NCI-H345 (cell line): Measurements from ENCODE around the gene ZNF236.
A peak's percentile ranks its signal among the peaks of the same experiment; 100 is the strongest.
"Not testable (repeated sequence)": the region's sequence is repeated elsewhere in the genome, so short reads cannot be mapped to it uniquely, and the experiment has no call there.

Source experiments
- DNase-seq: peaks from one replicate; lab custom pipeline; 2025; lab: John Stamatoyannopoulos, UW

The ZNF236 gene

DNA sequence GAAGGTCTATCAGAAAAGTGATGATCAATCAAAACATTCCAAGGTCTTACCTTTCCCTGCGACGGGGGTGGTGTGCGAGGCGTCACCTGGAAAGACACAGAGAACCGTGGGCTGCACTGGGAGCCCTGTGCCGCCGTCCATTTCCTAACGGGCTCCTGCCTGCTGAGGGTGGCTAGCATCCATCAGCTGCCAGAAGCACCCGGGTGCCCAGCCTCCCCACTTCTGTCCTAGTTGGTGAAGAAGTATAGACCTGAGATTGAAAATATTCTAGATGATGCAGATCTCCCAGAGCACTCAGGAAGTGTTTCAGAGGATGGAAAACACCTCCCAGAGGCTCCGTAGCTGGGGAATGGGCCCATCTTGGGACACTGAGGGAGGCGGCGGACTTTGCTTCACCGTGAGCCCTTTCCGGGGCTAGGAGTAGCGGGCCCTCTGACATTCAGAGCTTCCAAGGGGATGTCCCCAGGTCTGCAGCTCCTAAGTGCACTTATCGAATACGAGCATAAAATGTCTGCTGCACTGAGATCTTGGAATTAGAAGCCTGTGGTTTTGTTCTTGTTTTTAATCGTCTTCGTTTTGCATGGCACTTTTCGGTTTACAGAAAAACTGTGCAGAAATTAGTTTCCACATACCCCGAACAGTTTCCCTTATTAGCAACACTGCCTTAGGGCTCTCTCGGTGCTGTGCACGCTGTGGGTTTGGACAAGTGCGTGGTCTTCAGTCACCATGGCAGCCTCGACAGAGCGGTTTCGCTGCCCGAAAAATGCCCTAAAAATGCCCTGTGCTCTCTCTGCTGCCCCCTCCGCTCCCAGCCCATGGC is 166.7 kb downstream of the ZNF236 start:
- no peak for DNase-seq

DNA sequence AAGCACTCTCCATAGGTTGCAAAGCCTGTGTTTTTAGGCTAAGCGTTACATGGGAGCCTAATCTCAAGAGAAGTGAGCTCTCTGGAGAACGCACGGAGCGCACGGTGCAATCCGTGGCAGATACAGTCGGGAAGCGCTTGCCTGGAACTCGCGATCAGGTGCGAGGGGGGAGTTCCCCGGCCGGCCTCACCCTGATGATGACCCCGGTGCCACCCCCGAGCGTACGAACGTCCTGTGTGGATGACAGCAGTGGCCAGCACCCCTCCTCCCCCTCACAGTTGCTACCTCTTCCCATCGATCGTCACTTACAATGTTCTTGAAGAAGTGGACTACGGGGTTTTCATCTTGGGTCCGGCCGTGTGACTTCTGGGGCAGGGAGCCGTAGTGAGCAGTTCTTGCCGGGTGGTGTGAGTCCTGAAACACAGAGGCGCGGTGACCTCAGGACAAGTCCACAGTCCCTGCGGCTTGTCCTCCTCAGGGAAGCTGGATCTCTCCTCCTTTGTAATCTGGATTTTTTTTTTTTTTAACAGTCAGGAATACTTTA is 167.4 kb downstream of the ZNF236 start:
- no peak for DNase-seq

DNA sequence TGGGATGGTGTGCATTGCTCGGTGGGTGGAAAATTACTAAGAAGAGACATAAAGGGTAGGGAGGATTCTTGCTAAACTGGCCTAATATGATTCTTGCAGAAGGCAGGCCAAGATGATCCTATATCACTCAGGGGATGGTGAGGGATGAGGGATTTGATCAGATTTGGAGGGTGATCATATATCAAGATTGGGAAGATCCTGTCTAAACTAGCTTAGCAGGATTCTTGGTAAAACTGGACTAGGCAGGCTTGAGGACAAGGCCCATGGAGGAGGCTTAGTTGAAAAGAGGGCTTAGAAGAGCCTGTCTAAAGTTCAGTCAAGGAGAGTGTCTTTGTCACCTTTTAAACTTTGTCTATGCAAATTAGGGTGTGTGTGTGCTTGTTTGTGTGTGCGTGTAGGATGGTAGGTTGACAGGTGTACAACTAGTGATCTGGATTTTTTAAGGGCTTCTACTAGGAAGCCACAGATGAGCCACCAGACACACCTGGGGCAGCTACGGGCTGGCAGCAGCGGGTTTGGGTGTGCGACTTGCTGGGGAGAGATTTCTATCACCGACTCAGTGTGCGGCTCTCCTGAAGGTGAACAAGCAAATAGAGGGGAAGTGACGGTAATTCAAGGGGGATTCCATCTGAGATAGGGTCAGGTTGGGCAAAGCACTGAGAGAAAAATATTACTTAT is 168.1 kb downstream of the ZNF236 start:
- not testable (repeated sequence) for DNase-seq

DNA sequence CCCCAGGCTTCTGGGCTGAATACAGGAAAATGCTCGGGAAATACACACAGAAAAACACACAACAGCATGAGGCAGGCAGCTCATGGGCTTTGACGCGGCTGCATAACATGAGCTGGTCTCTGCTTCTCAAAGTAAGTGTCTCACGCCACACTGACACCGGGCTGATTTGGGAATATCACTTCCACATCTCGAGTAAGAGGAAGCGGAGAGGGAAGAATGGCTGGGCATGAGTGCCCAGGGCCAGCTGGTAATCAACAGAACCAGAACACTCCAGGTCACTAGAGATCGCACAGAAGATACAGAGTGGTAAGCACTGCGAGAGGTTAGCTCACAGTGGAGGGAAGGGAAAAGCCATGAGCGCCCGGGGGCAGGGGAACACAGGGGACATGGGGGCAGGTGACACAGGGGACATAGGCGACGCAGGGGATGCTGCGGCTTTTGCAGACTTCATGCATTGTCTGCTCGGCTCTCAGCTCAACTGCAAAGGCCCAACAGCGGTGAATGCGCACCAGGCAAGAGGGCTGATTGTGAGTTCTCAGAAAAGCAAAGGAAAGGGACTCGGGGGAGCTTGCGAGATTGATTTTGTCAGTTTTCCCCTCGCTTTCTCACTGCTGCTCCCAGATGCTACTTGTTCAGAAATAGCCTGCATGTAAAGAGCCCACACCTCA is 168.8 kb downstream of the ZNF236 start:
- no peak for DNase-seq

DNA sequence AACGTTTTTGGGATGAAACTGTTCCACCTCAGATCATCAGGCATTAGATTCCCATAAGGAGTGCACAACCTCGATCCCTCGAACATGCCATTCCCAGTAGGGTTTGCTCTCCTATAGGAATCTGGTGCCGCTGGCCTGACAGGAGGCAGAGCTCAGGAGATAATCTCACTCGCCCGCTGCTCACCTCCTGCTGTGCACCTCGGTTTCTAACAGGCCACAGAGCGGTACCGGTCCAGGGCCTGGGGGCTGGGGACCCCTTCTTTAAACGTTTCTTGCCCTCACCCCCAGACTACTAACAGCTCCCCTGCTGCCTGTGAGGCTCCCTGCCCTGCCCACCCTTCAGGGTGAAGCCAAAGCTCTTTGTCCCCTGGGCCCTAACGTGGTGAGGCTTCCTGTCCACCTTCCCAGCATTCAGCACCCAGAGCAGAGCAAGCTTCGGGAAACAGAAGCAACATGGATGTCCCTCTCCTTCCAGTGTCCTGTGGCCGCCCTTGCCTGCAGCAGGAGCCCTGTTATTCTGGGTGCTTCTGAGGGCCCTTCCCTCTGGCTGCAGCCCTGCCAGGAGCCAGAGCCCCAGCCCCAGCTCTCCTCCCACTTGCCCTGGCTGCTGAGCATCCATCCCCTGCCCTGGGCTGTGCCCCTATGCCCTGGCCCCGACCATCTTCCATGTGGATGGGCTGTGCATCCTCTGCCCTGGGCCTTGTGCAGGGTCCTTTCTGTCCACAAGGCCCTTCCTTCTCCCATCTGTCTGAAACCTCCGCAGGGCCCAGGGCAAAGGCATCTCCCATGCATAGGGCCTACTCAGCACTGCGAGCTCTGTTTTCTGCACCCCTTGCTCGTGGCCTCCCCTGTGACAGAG is 170.1 kb downstream of the ZNF236 start:
- DNase-seq = no peak

DNA sequence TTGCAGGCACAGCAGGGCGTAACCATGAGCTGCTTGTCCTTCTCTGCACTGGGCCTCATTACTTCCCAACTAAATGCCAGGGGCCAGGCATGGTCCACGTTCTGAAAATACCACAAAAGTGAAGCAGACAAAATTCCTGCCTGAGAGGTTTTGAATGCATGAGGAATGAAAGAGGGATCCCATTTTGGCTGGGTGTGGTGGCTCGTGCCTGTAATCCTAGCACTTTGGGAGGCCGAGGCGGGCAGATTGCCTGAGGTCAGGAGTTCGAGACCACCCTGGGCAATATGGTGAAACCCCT is 170.7 kb downstream of the ZNF236 start:
- no peak for DNase-seq

DNA sequence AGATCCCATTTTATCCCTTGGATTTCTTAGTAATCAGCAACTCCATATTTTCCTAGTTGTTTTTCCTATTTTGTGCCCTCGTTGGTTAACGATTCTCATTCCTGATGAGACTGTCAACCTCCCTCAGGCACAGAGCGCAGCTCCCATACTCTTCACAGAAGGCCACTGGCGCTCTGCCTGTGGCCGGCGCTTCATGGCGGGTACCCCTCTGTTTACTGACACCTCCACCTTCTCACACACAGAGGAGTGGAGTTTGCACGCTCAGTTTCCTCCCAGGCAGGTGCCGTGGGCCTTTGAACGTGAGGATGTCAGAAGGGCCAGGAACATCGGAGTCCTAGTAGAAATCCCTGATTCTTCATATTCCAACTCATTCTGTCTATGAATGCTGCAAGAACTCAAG is 171.2 kb downstream of the ZNF236 start:
- DNase-seq = no peak

DNA sequence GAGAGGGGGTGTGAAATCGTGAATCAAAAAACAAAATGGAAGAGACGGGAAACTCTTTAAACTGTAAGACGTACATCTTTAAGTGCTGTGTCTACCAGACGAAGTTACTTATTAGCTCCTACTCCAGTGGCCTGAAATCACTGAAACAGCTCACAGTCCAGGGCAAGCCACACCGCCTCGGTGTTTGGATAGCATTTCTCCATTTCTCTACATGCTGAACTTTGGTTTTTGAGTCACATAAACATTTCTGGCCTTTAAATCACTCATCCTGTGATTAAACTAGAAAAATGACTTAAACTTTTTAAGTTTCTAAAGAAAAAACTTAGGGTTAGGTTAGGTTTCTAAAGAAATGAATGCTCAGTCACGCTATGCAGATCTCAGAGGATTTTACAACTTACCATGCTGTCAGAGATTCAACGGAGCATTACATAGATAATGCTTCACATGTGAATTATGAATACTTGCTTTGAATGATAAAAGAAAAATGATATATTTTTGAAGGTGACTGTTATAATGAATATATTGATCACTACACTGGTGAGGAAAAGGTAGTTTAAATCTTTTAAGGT is 171.8 kb downstream of the ZNF236 start:
- no peak for DNase-seq

DNA sequence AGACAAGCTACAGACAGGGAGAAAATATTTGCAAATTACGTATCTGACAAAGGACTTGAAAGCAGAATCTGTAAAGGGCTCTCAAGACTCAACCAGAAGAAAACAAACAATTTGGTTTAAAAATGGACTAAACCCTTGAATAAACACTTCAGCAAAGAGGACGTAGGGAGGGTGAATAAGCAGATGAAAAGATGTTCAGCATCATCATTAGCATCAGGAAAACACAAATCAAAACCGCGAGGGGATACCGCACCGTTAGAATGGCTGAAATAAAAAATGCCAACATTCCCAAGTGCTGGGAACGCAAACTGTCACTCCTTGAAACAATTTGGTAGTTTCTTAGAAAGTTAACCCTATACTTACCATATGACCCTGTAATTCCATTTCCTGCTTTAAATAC is 173.5 kb downstream of the ZNF236 start:
- no peak for DNase-seq

DNA sequence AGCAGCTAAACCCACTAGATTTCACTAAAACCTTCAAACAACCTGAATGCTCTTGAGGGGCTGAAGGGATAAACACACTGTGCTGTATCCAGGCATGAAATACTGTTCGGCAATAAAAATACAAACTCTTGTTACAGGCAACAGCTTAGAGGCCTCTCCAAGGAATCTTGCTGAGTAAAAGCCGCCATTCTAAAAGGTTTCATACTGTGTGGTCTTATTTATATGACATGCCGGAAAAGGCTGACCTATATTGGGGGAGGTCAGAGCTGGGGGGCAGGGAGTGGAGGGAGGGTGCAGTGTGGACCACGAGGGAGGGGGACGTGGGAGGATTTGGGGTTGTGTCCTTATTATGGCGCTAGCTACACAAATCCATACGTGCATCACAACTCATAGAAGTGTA is 174.1 kb downstream of the ZNF236 start:
- no peak for DNase-seq

DNA sequence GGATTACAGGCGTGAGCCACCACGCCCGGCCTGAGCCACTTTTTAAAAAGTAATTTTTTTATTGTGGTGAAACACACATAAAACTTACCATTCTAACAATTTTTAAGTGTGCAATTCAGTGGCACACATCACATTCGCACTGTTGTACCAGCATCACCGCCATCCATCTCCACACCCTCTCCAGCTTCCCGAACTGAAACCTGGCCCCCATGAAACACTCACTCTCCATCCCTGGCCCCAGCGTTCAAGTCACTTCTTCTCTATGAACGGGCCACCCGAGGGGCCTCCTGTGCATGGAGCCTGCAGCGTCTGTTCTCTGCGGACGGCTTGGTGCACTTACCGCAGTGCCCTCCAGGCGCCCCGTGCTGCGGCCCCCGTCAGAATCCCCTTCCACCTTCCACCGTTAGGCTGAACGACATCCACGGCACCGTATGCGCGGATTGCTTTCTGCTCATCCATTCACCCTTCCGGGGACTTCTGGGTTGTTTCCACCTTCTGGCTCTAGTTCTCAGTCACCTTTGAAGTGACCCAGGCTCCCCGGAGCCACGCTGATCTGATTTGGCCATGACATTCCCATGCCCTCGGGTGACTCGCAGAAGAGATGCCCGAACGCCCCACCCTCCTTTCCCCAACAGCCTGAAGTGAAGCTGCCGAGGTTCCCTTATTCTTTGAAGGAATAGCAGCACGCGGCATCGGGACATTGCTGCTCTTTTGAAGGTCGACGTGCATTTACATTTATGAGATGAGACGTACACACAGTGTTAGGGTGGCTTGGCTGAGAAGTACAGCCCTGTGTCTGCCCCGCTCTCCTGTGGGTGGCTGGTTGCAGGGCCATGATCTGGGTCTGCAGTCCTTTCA is 175.8 kb downstream of the ZNF236 start:
- DNase-seq = no peak

DNA sequence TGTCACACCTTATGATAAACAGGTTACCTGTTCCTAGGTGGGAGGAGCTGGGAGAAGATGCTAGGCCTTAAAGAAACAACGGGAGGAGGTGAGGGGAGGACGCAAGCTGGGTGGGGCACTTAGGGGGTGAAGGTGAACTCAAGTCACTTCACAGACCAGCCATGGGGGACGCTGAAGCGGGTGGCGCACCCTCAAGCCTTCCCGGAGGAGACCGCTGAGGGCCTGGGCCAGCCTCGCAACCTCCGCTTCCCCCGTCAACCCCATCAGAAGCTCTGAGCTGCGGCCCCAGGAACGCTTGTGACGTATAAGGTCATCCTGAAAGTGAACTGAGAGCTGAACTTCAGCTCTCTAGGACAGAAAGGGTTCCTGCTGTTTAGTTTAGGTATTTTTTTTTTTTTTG is 176.7 kb downstream of the ZNF236 start:
- DNase-seq = no peak

DNA sequence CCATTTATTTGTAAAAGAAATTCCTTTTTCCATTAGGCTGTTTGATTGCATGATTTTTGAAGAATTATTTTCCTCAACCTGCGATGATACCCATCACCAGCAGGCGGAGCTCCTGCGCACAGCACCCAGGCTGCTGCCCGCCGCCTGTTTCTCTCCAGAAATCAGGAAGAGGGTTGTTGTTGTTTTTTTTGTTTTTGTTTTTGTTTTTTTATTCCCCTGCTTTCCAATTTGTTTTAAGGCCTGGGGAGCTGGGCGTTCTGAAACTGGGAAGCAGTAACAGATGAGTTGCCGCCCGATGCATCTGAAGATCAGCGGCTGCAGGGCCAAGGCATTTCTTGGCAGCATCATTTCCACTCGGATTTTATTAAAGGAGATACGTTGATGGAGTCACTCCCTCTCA is 178.2 kb downstream of the ZNF236 start:
- DNase-seq = peak; percentile 51

DNA sequence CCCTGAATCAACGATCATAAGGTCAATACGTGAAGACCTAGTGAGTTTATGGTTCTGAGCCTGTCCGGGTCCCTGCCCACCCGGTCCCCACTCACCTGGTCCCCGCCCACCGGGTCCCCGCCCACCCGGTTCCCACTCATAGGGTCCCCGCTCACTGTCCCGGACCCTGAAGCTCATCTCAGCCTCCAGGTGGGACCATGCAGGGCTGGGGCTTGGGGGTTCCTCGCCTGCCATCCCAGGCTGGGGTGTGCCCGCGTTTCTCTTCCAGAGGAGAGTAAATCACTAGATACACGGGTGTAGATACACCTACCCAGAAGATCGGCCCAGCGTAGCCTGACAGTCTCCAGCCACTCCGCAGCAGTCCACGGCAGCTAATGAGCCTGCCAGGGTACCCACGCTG is 178.7 kb downstream of the ZNF236 start:
- no peak for DNase-seq

DNA sequence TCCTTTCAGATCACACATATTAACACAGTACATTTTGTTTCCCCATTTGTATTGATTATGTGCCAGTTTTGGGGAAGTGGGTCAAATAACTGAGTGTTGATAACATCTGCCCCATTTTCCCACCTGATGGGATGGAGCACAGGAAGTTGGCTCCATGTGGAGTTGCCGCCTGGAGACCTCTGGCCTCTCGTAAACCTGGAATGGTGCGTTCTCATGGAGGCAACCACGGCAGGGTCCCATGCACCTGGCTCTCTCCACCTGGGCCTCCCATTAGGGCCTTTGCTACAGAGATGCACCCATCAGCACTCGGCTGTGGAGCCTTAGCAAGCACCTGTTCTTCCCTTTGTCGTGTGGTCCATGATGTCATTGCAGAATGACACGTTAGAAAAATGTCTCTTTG is 179.6 kb downstream of the ZNF236 start:
- DNase-seq = peak; percentile 39

DNA sequence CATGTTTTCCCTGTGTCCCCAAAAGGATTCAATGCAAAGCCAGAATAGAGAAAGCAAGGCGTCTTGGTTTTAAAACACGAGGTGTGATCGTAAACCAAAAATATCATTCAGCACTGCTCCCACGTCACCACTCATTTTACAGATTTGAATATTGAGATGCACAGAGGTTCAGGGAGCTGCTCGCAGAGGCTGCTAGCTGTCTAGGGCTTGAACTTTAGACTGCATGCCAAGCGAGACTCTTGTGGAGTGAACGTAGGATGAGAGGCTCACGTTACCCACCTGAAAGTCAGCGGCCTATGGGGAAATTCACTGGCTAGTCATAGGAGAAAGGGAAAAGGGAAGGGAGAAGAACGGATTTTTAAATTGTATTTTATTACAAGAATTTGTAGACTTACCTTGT is 180.1 kb downstream of the ZNF236 start:
- no peak for DNase-seq

DNA sequence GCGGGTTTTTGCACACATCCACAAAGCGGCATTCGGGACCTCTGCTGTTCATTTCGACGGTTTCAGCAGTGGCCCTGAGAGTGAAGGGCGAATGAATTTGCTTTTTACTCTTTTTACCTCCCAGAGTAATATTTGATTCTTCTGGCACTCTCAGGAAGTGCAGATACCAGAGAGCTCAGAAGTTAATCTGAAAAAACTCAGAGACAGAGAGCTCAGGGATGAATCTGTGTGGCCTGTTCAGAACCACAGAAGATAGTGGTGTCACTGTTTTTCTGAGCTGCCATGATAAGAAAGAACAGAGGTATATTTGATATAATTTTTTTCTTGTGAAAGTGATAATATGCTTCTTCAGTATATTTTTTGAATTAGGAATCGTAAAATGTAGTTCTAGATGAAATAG is 181.0 kb downstream of the ZNF236 start:
- DNase-seq = no peak

DNA sequence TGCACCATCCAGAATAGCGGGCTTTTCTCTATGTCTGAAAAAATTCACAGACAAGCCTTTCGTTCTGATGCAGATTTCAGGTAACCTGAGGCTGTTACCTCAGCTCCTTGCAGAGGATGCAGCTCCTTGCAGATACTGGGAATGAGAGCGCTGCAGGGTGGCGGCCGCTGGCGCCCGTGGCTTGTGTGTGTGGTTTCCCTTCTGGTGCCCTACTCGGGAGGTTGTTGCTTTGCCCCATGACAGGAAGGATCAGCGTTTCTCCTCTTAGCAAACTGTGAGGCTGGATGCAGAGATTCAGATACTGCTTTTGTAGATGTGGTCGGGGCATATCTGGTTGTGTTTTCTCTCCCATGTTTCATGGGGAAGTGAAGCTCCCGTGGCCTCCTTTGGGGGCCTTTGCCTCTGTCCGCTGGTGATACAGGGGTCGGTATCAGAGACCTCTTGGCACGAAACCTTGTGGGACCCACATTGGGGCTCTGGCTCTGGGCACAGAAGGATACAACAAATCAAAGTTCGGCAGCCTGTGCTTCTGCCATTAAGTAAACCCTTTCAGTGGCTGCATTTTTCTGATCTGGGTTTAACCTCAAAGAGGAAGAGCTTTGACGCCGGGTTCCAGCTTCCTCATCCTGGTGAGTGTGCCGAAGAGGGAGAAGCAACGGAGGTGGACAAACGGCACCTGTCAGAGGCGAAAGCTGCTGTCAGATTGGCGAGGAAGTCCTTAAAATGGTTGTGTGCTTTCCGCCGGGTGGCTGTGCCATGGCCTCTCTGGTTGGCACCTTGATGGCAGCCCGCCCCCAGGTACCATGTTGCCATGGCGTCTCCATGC is 182.4 kb downstream of the ZNF236 start:
- DNase-seq = no peak

DNA sequence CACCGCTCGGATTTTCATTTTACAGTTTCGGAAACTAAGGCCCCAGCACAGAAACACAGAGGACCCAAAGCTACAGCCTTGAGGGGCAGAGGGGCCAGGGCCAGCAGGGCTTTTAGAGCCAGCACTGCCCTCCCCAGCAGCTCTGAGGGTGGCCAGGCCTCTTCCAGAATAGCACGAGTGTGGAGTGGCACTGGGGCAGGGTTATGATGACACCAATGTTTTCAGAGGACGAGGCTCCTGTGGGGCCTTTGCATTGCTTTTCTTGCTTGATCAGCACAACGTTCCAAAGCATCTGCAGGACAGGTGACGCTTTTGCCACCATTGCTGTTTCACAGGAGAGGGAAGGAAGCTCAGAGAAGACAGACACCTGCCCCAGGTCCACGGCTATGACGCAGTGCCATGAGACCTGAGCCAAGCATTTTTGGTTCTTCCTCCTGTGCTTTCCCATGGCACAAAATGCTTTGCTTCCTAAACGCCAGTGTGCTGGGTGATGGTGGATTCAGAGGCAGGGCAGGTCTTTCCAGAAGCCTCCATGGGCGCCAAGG is 183.4 kb downstream of the ZNF236 start:
- DNase-seq = no peak
